Measurements from ENCODE around the gene TTC33.

The TTC33 gene

GRCh38 chr5:40560474-40561110 lies 195.2 kb downstream of the TTC33 start:
- DNase-seq, result no peak

DNA sequence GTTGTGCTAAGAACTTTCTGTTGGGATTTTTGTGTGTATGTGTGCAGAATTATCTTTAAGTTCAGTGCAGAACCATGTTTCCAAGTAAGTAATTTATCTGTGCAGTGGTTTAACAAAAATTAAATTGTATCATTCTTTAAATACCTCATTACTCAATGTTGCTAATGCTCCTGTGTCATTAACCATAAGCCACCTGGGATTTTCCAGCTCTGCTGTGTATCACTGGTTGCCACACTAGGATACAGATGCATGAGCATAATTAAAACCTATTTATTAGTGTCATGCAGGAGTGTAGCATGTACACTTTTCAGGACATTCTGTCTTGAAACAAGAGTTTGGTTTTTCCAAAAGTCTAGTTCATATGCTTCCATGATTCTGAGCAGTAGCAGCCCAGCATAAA lies 196.5 kb downstream of the TTC33 start:
- DNase-seq, result no peak

- DNase-seq, result no peak
Measured at GRCh38 chr5:40557501-40557900, 198.3 kb downstream of the TTC33 start.

DNA sequence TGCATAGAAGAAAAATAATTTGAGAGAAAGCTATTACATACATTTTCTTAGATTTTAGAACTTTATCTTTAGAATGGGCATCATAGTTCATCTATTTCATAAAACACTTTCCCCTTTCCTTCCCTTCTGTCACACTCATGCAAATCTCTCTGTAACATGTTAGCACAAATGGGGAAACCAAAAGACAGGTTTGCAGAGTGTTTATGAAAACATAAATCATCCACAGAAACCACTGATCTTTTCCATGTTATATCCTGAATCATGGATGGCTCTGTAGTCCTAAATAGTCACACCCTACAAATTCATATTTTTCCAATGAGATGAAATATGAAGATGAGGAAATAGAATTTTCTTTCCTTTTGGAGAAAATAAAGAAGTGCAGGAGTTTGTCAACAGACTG lies 198.9 kb downstream of the TTC33 start:
- DNase-seq, result no peak

DNA sequence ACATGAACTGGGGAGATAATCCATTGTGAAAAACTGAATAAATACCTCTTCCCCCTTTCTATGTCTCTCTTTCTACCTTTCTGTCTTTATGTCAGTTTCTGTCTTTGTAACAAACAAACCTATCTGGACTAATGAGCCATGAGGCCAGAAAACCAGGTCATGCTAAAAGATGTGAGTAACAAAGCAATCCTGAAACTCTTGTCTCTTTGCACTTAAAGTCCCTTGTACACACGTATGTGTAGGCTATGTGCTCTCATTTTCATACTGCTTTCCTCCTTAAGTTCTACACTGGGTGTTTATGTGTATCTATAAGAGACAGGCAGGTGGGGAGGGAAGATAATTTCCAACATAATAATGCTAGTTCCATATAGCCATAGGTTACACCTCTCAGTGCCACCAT lies 199.9 kb downstream of the TTC33 start:
- DNase-seq, result no peak

GRCh38 chr5:40554813-40555212 lies 200.9 kb downstream of the TTC33 start:
- no peak for DNase-seq

GRCh38 chr5:40554054-40554453 lies 201.7 kb downstream of the TTC33 start:
- DNase-seq, result no peak

GRCh38 chr5:40552981-40553380 lies 202.8 kb downstream of the TTC33 start:
- no peak for DNase-seq

DNA sequence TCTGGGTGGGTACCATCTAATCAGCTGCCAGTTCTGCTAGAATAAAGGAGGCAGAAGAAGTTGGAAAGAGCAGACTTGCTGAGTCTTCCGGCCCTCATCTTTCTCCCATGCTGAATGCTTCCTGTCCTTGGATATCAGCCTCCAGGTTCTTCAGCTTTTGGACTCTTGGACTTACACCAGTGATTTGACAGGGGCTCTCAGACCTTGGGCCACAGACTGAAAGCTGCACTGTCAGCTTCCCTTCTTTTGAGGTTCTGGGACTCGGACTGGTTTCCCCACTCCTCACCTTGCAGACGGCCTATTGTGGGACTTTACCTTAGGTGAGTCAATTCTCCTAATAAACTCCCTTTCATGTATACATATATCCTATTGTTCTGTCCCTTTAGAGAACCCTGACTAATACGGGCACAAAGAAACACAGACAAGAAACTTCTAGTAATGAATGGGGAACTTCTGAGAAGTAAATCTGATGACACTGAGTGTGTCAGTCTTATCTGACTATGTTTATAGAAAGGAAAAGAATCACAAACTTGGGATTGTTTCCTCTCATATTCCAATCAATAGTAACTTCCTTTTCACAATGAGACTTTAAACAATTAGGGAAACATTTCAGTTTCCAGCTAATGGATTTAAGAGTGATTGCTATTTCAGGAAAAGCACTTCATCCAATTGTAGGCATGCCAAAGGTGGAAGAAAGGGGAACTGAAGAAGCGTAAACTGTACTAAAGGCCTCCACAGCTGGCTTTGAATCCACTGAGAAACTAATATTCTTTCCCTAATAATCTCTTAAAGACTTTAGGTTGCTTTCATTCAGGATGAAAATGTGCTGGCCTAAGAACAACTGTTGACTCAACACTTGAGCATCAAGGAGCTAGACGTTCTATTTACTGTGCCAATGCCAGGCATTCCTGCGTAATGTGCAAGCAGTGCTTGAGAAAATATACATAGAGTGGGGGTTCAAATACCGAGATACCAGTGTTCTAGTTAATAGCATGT lies 204.0 kb downstream of the TTC33 start:
- DNase-seq, result no peak

DNA sequence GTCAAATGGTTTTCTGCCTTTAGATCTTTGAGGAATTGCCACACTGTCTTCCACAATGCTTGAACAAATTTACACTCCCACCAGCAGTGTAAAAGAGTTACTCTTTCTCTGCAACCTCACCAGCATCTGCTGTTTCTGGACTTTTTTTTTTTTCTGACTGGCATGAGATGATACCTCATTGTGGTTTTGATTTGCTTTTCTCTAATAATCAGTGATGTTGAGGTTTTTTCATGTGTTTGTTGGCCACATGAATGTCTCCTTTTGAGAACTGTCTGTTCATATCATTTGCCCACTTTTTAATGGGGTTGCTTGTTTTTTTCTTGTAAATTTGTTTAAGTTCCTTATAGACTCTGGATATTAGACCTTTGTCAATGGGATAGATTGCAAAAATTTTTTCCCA lies 205.3 kb downstream of the TTC33 start:
- DNase-seq, result no peak

GRCh38 chr5:40549616-40550015 lies 206.1 kb downstream of the TTC33 start:
- DNase-seq, result no peak

- DNase-seq, result no peak
Measured at GRCh38 chr5:40547994-40548575, 207.7 kb downstream of the TTC33 start.

- no peak for DNase-seq
Measured at GRCh38 chr5:40547557-40547956, 208.2 kb downstream of the TTC33 start.

DNA sequence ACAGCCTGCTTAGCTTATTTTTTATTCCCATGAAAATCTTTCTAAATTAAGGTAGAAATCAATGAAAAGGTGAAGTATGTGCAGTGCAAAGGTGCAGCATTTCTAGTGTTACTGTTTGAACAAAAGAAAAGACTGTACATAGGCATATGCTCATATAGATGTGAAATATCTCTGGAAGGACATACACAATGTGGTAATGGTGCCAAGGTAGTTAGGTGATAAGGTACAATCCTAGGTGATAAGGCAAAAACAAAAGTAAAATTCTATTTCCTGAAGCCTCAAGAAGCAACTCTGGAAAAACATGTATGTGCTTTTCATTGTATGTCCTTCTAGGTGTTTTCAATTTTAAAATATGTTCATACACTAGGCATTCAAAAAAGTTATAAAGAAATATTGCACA lies 215.5 kb downstream of the TTC33 start:
- DNase-seq, result no peak

- DNase-seq, result no peak
Measured at GRCh38 chr5:40524677-40525076, 231.1 kb downstream of the TTC33 start.

DNA sequence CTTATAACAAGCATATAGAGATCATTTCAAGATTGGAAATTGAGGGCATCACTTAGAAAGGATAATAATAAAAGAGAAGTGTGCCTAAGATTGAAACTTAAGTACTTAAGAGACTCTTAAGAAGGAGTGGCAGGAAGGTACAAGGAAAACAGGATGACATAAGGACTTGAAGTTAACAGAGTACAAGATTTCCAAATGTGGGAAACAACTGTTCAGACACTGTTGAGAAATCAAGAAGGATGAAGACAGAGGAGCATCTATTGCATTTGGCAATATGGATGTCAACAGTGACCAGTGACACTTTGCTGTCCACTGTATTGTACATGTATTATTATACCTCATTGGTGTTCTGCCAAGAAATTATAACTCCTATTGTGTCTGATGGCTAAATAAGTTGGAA lies 233.8 kb downstream of the TTC33 start:
- no peak for DNase-seq

GRCh38 chr5:40521108-40521785 lies 234.5 kb downstream of the TTC33 start:
- no peak for DNase-seq

DNA sequence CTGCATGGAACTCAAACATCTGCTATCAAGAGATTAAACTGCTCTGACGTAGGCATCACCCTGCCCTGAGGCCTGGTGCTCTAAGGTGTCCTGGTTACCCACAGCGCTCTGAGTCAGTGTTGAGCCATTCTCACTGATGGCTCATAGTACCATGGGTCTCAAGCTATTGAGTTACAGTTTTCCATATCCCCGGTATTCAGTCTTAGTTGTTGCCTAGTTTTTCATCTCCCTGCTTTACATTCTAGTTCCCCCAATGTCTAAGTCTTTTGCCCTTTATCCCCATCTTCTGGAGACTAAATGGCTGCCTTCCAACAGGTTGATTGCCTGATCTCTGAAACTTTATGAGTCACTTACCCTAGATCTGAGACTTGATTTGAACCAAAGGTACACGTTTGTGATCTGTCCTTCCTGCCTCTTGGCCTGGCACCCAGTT lies 237.3 kb downstream of the TTC33 start:
- DNase-seq, result no peak

DNA sequence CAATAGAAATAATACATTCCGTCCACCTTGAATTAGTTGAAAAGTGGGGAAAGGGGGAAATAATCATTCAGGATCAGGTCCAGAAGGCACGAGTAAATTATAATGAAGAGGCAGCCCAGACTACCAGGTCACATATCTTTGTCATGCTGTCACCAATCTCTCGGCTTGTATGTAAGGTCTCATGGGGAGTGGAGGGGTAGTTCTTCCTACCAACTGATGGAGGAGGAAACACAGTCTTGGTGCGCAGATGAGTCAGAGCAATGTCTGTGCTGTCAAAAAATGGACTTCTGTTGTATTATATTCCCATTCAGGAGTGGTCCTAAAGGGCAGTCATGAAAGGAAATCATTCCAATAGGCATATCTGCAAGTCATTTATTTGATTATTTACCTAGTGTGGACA lies 240.3 kb downstream of the TTC33 start:
- DNase-seq, result no peak

DNA sequence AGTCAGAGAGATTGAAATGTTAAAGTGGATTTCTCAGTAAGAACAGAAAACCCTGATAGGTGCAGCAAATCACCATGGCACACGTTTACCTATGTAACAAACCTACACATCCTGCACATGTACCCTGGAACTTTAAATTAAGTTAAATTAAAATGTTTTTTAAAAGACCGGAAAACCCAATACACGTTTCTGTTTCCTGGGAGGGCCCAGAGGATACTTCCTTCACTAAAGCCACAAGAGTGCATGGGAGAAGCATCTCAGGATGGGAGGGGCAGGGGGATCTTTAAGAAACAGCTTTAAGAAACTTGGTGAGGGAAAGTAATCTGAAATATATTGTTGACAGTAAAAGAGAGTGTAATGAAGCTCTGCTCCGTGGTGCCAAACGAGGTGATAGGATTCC lies 240.8 kb downstream of the TTC33 start:
- DNase-seq, result no peak

DNA sequence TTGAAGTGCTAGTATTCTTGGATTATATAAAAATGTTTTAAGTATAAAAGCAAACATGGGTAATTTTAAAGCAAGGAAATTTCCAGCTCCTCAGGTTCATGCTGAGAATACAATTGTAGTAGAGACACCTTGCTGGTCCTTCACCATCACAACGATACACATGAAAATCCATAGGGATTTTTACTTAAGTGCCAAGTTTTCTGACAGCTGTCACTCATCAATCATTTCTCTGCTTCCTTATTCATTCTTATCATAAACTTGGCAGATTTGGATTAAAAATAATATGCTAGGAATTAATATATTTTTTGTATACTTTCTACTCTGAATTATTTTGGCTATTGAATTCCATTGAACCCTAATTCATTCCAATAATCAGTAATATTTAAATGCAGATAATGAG lies 244.0 kb downstream of the TTC33 start:
- no peak for DNase-seq

DNA sequence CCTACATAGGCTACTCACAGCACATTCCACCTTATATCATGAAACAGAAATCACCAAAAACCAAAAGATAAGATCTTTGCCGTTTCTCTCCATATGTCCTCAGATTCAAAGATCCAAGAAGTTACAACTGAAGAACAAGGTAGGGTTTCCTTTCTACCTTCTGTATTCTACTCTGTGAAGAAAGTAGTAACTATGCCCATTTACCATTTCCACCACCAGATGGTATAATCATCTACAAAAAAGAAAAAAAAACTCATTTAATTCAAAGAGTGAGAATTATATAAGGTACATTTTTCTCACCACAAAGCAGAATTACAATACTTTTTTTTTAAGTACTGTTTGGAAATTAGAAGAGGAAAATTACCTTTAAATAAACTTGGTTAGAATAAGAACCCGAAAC lies 248.7 kb downstream of the TTC33 start:
- DNase-seq, result no peak

GRCh38 chr5:40505031-40505430 lies 250.7 kb downstream of the TTC33 start:
- no peak for DNase-seq
